Mesothelial cell of epicardium (in vitro differentiated cells): Measurements from ENCODE around the gene LINC01488. TPM values are rescaled to one million over a fixed set of nuclear protein-coding genes. Genes with fewer than 3 reads are reported as not detected.

Experiments used
- DNase-seq, 2 experiments: peaks; one replicate each; pipeline ENCODE4 v3.0.0; 2021; ENCODE audit warnings: low spot score in 2 of 2; ENCODE audit not compliant: unreplicated experiment in 2 of 2
- H3K27ac Mint-ChIP-seq: 2 replicates; pipeline ENCODE4 v1.8.0; 2021; ENCODE audit warnings: mixed read lengths
- H3K27me3 Mint-ChIP-seq: 2 replicates; pipeline ENCODE4 v1.8.0; 2021; ENCODE audit warnings: low read depth, mixed read lengths
- H3K36me3 Mint-ChIP-seq: 2 replicates; pipeline ENCODE4 v1.8.0; 2021; ENCODE audit warnings: mixed read lengths
- H3K4me1 Mint-ChIP-seq: 2 replicates; pipeline ENCODE4 v1.8.0; 2021; ENCODE audit warnings: mixed read lengths
- H3K4me3 Mint-ChIP-seq: 2 replicates; pipeline ENCODE4 v1.8.0; 2021; ENCODE audit warnings: mild to moderate bottlenecking, moderate library complexity, mixed read lengths
- H3K9me3 Mint-ChIP-seq: 2 replicates; pipeline ENCODE4 v1.8.0; 2021; ENCODE audit warnings: mixed read lengths
- total RNA-seq: library from RNA; stranded (reverse); gene quantifications from 3 replicates; pipeline ENCODE4 v1.2.1, GENCODE V29; 2021
- TF ChIP-seq, protein P1 (sequence below): fragments of 200-600 bp; sonication (generic); IDR thresholded peaks from one replicate; pipeline ENCODE4 v1.5.0; 2021; ENCODE audit warnings: antibody characterized with exemption; ENCODE audit not compliant: unreplicated experiment

The LINC01488 gene
- total RNA-seq, 1 donor from 2014 or later: not detected

DNA sequence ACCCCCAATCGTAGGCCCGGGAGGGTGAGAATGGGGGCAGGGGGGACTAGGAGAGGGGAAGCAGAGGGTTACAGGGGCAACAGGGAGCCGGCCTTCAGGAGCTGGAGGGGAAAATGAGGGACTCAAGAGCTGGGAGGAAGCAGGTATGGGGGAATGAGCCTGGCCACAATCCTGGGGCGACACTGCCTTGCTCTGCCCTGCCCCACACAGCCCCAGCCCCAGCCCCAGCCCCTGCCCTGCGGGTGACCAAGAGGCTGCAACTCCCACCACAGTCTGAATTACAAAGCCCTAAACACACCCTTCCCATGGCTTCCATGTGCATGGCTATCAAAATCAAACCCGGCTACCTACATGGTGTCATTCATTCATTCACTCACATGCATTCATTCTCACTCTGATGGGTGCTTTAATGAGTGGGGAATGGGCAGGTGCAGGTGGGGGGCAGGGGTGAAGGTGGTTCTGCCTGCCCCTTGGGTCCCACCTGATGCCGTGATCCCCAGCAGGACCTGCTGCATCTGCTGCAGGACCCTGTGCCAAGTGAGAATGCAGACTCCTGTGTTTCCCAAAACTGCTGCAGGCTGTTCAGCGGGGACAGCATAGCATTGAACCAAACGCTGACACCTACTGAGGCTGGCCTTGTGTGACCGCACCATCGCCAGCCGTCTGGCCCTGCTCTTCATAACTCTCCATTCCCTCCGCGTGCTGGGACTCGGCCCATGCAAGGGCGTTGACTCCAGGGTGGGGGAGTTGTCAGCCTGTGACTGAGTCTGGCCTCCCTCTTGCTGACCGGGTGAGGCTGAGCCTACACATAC is 9.5 kb upstream of the LINC01488 start:
- Mint-ChIP-seq H3K27me3 (no peaks in the 10 kb centered on the region), H3K36me3 (no peaks in the 10 kb centered on the region), H3K9me3 (peaks cover 3% of the 10 kb centered on the region), H3K27ac (no peak overlapping the region), H3K4me1 (peaks cover 25% of the 10 kb centered on the region), H3K4me3 (no peak overlapping the region)
- TF ChIP-seq, protein P1, sequence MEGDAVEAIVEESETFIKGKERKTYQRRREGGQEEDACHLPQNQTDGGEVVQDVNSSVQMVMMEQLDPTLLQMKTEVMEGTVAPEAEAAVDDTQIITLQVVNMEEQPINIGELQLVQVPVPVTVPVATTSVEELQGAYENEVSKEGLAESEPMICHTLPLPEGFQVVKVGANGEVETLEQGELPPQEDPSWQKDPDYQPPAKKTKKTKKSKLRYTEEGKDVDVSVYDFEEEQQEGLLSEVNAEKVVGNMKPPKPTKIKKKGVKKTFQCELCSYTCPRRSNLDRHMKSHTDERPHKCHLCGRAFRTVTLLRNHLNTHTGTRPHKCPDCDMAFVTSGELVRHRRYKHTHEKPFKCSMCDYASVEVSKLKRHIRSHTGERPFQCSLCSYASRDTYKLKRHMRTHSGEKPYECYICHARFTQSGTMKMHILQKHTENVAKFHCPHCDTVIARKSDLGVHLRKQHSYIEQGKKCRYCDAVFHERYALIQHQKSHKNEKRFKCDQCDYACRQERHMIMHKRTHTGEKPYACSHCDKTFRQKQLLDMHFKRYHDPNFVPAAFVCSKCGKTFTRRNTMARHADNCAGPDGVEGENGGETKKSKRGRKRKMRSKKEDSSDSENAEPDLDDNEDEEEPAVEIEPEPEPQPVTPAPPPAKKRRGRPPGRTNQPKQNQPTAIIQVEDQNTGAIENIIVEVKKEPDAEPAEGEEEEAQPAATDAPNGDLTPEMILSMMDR: no peak
- DNase-seq: no peak

DNA sequence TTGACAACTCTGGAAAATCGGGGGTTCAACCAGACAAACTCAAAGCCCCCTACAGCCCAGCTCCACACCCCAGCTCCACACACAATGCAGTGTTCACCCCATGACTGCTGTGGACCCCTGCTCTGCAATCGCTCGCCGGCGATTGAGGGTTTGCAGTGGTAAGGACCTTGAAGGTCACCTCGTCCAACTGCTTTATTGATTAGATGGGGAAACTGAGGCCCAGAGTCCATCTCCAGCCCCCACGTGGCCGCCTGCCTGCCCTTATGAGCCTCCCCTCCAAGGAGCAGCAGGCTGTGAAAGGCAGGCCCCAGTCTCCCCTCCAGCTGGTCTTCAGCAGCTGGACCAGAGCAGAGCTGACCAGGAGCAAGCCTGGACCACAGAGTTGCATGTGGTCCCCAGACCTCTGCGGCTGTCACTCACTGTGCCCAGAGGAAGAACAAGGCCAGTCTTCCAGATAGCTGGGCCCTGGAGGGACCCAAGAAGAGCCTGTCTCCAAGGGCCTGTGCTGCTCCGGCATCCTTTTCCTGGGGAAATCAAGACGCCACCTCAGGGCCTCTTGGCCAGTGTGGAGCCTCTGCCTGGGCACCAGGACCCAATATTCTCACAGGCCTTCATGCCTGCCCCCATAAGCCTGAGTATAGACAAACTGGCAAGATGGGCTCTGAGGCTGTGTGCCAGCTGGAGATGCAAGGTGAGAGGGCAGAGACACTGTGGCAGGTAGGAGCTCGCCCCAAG is 8.8 kb upstream of the LINC01488 start:
- no peak for DNase-seq
- Mint-ChIP-seq H3K36me3 (no peaks in the 10 kb centered on the region), H3K4me3 (no peak overlapping the region), H3K4me1 (peaks cover 18% of the 10 kb centered on the region), H3K9me3 (peaks cover 3% of the 10 kb centered on the region), H3K27ac (no peak overlapping the region), H3K27me3 (no peaks in the 10 kb centered on the region)
- TF ChIP-seq, protein P1: no peak

- no peak overlapping the region for H3K27ac Mint-ChIP-seq
- DNase-seq: no peak
- TF ChIP-seq, protein P1: no peak
- H3K9me3 Mint-ChIP-seq: peaks cover 3% of the 10 kb centered on the region
- H3K4me3 Mint-ChIP-seq: no peak overlapping the region
- no peaks in the 10 kb centered on the region for H3K36me3 Mint-ChIP-seq
- H3K4me1 Mint-ChIP-seq: peaks cover 11% of the 10 kb centered on the region
- H3K27me3 Mint-ChIP-seq: no peaks in the 10 kb centered on the region
These were observed 8.1 kb upstream of the LINC01488 start for GRCh38 chr11:69473276-69473845.

DNA sequence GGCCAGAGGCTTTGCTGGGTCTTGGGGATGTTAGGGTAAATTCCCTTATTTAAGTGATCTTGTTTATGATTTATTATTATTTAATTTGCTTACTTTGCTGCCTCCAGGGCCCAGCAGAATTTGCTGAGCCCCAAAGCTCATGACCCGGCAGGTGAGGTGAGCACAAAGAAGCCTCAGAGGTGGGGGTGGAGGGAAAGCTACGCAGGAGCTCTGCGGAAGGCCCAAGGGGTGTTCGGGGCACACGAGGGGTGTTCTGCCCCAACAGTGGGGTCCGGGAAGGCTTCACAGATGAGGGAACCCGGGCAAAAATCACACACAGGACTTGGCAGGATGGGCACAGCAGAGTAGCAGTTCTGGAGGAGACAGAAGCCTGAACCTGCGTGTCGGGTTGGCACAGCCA is 6.7 kb upstream of the LINC01488 start:
- Mint-ChIP-seq H3K27ac (no peak overlapping the region), H3K36me3 (no peaks in the 10 kb centered on the region), H3K27me3 (no peaks in the 10 kb centered on the region), H3K4me1 (peaks cover 8% of the 10 kb centered on the region), H3K4me3 (no peak overlapping the region), H3K9me3 (peaks cover 3% of the 10 kb centered on the region)
- TF ChIP-seq, protein P1: no peak
- DNase-seq: no peak

DNA sequence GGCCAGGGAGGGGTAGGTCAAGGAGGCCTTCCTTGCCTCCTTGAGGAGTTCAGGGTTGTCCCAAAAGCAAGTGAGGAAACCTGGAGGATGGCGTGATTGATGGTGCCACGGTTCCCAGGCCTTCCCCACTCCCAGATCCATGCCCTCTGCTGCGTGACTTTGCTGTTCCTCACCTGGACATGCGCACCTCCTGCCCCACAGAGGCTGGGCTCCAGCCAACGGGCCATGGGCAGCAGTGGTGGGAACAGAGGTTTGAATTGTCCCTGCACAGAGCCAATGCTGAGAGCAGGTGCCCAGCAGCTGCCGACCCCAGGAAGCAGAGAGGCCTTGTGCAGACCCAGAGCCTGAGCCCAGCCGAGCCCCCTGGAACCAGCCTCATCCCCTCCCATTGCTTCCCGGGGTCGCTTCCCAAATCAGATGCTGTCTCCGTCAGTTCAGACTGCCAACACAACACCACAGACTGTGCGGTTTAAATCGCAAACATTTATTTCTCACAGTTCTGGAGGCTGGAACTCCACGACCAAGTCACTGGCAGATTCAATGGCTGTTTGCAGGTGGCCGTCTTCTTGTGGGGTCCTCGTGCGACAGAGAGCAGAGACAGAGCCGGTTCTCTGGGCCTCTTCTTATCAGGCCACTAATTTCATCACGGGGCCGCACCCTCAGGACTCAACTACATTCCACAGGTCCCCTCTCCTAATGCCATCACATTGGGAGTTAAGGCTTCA is 6.2 kb upstream of the LINC01488 start:
- no peaks in the 10 kb centered on the region for H3K36me3 Mint-ChIP-seq
- no peak for DNase-seq
- no peak overlapping the region for H3K27ac Mint-ChIP-seq
- peaks cover 8% of the 10 kb centered on the region for H3K4me1 Mint-ChIP-seq
- H3K4me3 Mint-ChIP-seq: no peak overlapping the region
- no peaks in the 10 kb centered on the region for H3K27me3 Mint-ChIP-seq
- TF ChIP-seq, protein P1: no peak
- peaks cover 3% of the 10 kb centered on the region for H3K9me3 Mint-ChIP-seq
